ENCODE measurements around the gene TMEM14B. TPM values are rescaled to one million over a fixed set of nuclear protein-coding genes. Genes with fewer than 3 reads are reported as not detected.

Gene TMEM14B
- polyA plus RNA-seq, 1 donor = 78.4 TPM

GRCh38 chr6:10769419-10769818 is 21.8 kb downstream of the TMEM14B start:
- Histone ChIP-seq H3K4me3 (ENCODE audit: low read length) (no peak overlapping the region), H3K27ac (ENCODE audit: low read length) (no peak overlapping the region), H3K4me1 (ENCODE audit: control insufficient read depth, insufficient read depth, low read length) (no peaks in the 10 kb centered on the region), H3K9me3 (ENCODE audit: control insufficient read depth, low read depth, low read length) (no peaks in the 10 kb centered on the region), H3K36me3 (ENCODE audit: control insufficient read depth, insufficient read depth, low read length) (peaks cover 7% of the 10 kb centered on the region), H3K27me3 (ENCODE audit: control insufficient read depth, insufficient read depth, low read length) (no peaks in the 10 kb centered on the region)
- no CpG with 5 or more reads among the region's 3 CpGs for WGBS (ENCODE audit: insufficient coverage, low lambda C conversion rate)
- DNase-seq = no peak

- Histone ChIP-seq H3K36me3 (ENCODE audit: control insufficient read depth, insufficient read depth, low read length) (peaks cover 18% of the 10 kb centered on the region), H3K9me3 (ENCODE audit: control insufficient read depth, low read depth, low read length) (no peaks in the 10 kb centered on the region), H3K4me3 (ENCODE audit: low read length) (no peak overlapping the region), H3K4me1 (ENCODE audit: control insufficient read depth, insufficient read depth, low read length) (no peaks in the 10 kb centered on the region), H3K27me3 (ENCODE audit: control insufficient read depth, insufficient read depth, low read length) (no peaks in the 10 kb centered on the region), H3K27ac (ENCODE audit: low read length) (no peak overlapping the region)
- DNase-seq = peak in 1 of 2 donors; percentile 20
- WGBS (ENCODE audit: insufficient coverage, low lambda C conversion rate) = no CpG with 5 or more reads among the region's 12 CpGs
Observed at GRCh38 chr6:10771371-10771894, 23.8 kb downstream of the TMEM14B start.

- no peak overlapping the region for H3K27ac ChIP-seq (ENCODE audit: low read length)
- no peak overlapping the region for H3K4me3 ChIP-seq (ENCODE audit: low read length)
- H3K36me3 ChIP-seq (ENCODE audit: control insufficient read depth, insufficient read depth, low read length) = peaks cover 19% of the 10 kb centered on the region
- no peaks in the 10 kb centered on the region for H3K27me3 ChIP-seq (ENCODE audit: control insufficient read depth, insufficient read depth, low read length)
- no peaks in the 10 kb centered on the region for H3K4me1 ChIP-seq (ENCODE audit: control insufficient read depth, insufficient read depth, low read length)
- H3K9me3 ChIP-seq (ENCODE audit: control insufficient read depth, low read depth, low read length) = no peaks in the 10 kb centered on the region
- WGBS (ENCODE audit: insufficient coverage, low lambda C conversion rate) = no CpG with 5 or more reads among the region's 3 CpGs
- no peak for DNase-seq
Observed at GRCh38 chr6:10778230-10778629, 30.6 kb downstream of the TMEM14B start.

GRCh38 chr6:10779076-10779475 is 31.5 kb downstream of the TMEM14B start:
- Histone ChIP-seq H3K27ac (ENCODE audit: low read length) (no peak overlapping the region), H3K4me3 (ENCODE audit: low read length) (no peak overlapping the region), H3K4me1 (ENCODE audit: control insufficient read depth, insufficient read depth, low read length) (no peaks in the 10 kb centered on the region), H3K9me3 (ENCODE audit: control insufficient read depth, low read depth, low read length) (no peaks in the 10 kb centered on the region), H3K36me3 (ENCODE audit: control insufficient read depth, insufficient read depth, low read length) (peaks cover 19% of the 10 kb centered on the region), H3K27me3 (ENCODE audit: control insufficient read depth, insufficient read depth, low read length) (no peaks in the 10 kb centered on the region)
- no peak for DNase-seq
- no CpG with 5 or more reads among the region's 8 CpGs for WGBS (ENCODE audit: insufficient coverage, low lambda C conversion rate)

- no CpG with 5 or more reads among the region's 5 CpGs for WGBS (ENCODE audit: insufficient coverage, low lambda C conversion rate)
- no peak for DNase-seq
- H3K4me3 ChIP-seq (ENCODE audit: low read length) = no peak overlapping the region
- peaks cover 4% of the 10 kb centered on the region for H3K36me3 ChIP-seq (ENCODE audit: control insufficient read depth, insufficient read depth, low read length)
- H3K4me1 ChIP-seq (ENCODE audit: control insufficient read depth, insufficient read depth, low read length) = no peaks in the 10 kb centered on the region
- no peaks in the 10 kb centered on the region for H3K9me3 ChIP-seq (ENCODE audit: control insufficient read depth, low read depth, low read length)
- H3K27me3 ChIP-seq (ENCODE audit: control insufficient read depth, insufficient read depth, low read length) = no peaks in the 10 kb centered on the region
- H3K27ac ChIP-seq (ENCODE audit: low read length) = no peak overlapping the region
Observed at GRCh38 chr6:10791673-10792072, 44.1 kb downstream of the TMEM14B start.

- H3K27ac ChIP-seq (ENCODE audit: low read length) = no peak overlapping the region
- no peak overlapping the region for H3K4me3 ChIP-seq (ENCODE audit: low read length)
- H3K36me3 ChIP-seq (ENCODE audit: control insufficient read depth, insufficient read depth, low read length) = peaks cover 4% of the 10 kb centered on the region
- DNase-seq = no peak
- no peaks in the 10 kb centered on the region for H3K27me3 ChIP-seq (ENCODE audit: control insufficient read depth, insufficient read depth, low read length)
- no peaks in the 10 kb centered on the region for H3K4me1 ChIP-seq (ENCODE audit: control insufficient read depth, insufficient read depth, low read length)
- WGBS (ENCODE audit: insufficient coverage, low lambda C conversion rate) = no CpG with 5 or more reads among the region's 5 CpGs
- H3K9me3 ChIP-seq (ENCODE audit: control insufficient read depth, low read depth, low read length) = no peaks in the 10 kb centered on the region
Observed at GRCh38 chr6:10792101-10792500, 44.5 kb downstream of the TMEM14B start.

- H3K9me3 ChIP-seq (ENCODE audit: control insufficient read depth, low read depth, low read length) = no peaks in the 10 kb centered on the region
- H3K27ac ChIP-seq (ENCODE audit: low read length) = no peak overlapping the region
- peaks cover 4% of the 10 kb centered on the region for H3K36me3 ChIP-seq (ENCODE audit: control insufficient read depth, insufficient read depth, low read length)
- no CpG with 5 or more reads among the region's 3 CpGs for whole genome bisulfite sequencing (ENCODE audit: insufficient coverage, low lambda C conversion rate)
- no peaks in the 10 kb centered on the region for H3K4me1 ChIP-seq (ENCODE audit: control insufficient read depth, insufficient read depth, low read length)
- no peak for DNase-seq
- no peaks in the 10 kb centered on the region for H3K27me3 ChIP-seq (ENCODE audit: control insufficient read depth, insufficient read depth, low read length)
- H3K4me3 ChIP-seq (ENCODE audit: low read length) = no peak overlapping the region
Observed at GRCh38 chr6:10793035-10793434, 45.4 kb downstream of the TMEM14B start.

GRCh38 chr6:10793695-10794094 is 46.1 kb downstream of the TMEM14B start:
- WGBS (ENCODE audit: insufficient coverage, low lambda C conversion rate) = no CpG with 5 or more reads among the region's 6 CpGs
- Histone ChIP-seq H3K4me3 (ENCODE audit: low read length) (no peak overlapping the region), H3K4me1 (ENCODE audit: control insufficient read depth, insufficient read depth, low read length) (no peaks in the 10 kb centered on the region), H3K27me3 (ENCODE audit: control insufficient read depth, insufficient read depth, low read length) (no peaks in the 10 kb centered on the region), H3K36me3 (ENCODE audit: control insufficient read depth, insufficient read depth, low read length) (peaks cover 4% of the 10 kb centered on the region), H3K27ac (ENCODE audit: low read length) (no peak overlapping the region), H3K9me3 (ENCODE audit: control insufficient read depth, low read depth, low read length) (no peaks in the 10 kb centered on the region)
- DNase-seq = no peak

GRCh38 chr6:10794239-10794638 is 46.6 kb downstream of the TMEM14B start:
- no peak overlapping the region for H3K4me3 ChIP-seq (ENCODE audit: low read length)
- DNase-seq = no peak
- H3K4me1 ChIP-seq (ENCODE audit: control insufficient read depth, insufficient read depth, low read length) = no peaks in the 10 kb centered on the region
- WGBS (ENCODE audit: insufficient coverage, low lambda C conversion rate) = no CpG with 5 or more reads among the region's 3 CpGs
- no peak overlapping the region for H3K27ac ChIP-seq (ENCODE audit: low read length)
- no peaks in the 10 kb centered on the region for H3K9me3 ChIP-seq (ENCODE audit: control insufficient read depth, low read depth, low read length)
- H3K27me3 ChIP-seq (ENCODE audit: control insufficient read depth, insufficient read depth, low read length) = no peaks in the 10 kb centered on the region
- H3K36me3 ChIP-seq (ENCODE audit: control insufficient read depth, insufficient read depth, low read length) = peaks cover 4% of the 10 kb centered on the region

GRCh38 chr6:10800810-10801209 is 53.2 kb downstream of the TMEM14B start:
- H3K4me1 ChIP-seq (ENCODE audit: control insufficient read depth, insufficient read depth, low read length) = no peaks in the 10 kb centered on the region
- no peak overlapping the region for H3K4me3 ChIP-seq (ENCODE audit: low read length)
- no peaks in the 10 kb centered on the region for H3K36me3 ChIP-seq (ENCODE audit: control insufficient read depth, insufficient read depth, low read length)
- H3K27me3 ChIP-seq (ENCODE audit: control insufficient read depth, insufficient read depth, low read length) = no peaks in the 10 kb centered on the region
- DNase-seq = no peak
- no peak overlapping the region for H3K27ac ChIP-seq (ENCODE audit: low read length)
- 82% methylated on average over 3 of the region's 3 CpGs for WGBS (ENCODE audit: insufficient coverage, low lambda C conversion rate)
- no peaks in the 10 kb centered on the region for H3K9me3 ChIP-seq (ENCODE audit: control insufficient read depth, low read depth, low read length)

- no peaks in the 10 kb centered on the region for H3K4me1 ChIP-seq (ENCODE audit: control insufficient read depth, insufficient read depth, low read length)
- no CpG with 5 or more reads among the region's 2 CpGs for WGBS (ENCODE audit: insufficient coverage, low lambda C conversion rate)
- H3K27ac ChIP-seq (ENCODE audit: low read length) = no peak overlapping the region
- no peaks in the 10 kb centered on the region for H3K27me3 ChIP-seq (ENCODE audit: control insufficient read depth, insufficient read depth, low read length)
- no peak overlapping the region for H3K4me3 ChIP-seq (ENCODE audit: low read length)
- DNase-seq = peak; percentile 34 to 48
- no peaks in the 10 kb centered on the region for H3K9me3 ChIP-seq (ENCODE audit: control insufficient read depth, low read depth, low read length)
- H3K36me3 ChIP-seq (ENCODE audit: control insufficient read depth, insufficient read depth, low read length) = no peaks in the 10 kb centered on the region
Observed at GRCh38 chr6:10801224-10801848, 53.7 kb downstream of the TMEM14B start.
